ENCODE results near the gene FHL5. TPM values are rescaled to one million over a fixed set of nuclear protein-coding genes. Genes with fewer than 3 reads are reported as not detected.
A peak's percentile ranks its signal among the peaks of the same experiment; 100 is the strongest.

Gene FHL5
- total RNA-seq, 1 experiment from 2014 or later = not detected

DNA sequence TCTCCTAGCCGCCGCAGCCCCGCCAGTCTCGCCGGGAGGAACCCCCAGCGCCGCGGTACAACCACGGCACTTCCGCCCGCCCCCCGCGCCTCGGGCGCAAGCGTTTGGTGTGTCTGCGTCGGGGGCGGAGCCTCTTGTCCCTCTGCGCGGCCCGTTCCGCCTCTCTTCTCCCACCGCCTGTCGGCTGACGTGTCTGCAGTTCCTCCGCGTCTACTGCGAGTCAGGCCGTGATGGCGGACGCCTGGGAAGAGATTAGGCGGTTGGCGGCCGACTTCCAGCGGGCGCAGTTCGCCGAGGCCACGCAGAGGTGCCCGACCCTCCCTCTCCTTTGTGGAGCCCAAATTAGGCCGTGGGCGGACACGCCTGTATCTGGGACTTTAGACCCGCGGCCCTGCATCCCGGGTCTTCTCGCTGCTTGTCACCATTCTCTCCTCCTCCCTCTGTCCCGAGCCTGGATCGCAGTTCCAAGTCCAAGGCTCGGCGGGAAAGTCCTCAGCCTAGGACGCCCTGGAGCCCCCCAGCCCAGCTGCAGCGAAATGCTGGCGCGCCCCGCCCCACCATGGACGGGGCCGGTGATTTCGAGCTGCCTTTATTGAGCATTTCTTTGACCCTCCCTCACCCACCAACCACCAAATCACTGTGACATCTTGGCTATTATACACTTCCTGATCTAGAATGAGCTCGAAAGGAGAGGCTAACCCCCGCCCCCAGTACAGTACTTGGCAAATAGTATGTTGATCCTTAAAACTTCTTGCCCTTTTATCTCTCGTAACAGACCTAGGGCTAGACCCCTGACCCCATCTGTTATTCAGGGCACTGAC is 41.1 kb upstream of the FHL5 start, which contains the start of gene UFL1:
Gene UFL1, plus strand, starts transcription at position 163 of the 821 bp plus-strand sequence. Its CDS starts 68 bp downstream, at position 231.
- no peaks in the 10 kb centered on the region for H3K27me3 Mint-ChIP-seq (ENCODE audit: unreplicated experiment)
- H3K9me3 Mint-ChIP-seq (ENCODE audit: low read depth, unreplicated experiment) = no peaks in the 10 kb centered on the region
- peak within 1 kb of the TSS; percentile 99 for H3K27ac Mint-ChIP-seq (ENCODE audit: unreplicated experiment)
- intact Hi-C loops (cut with micrococcal nuclease; ENCODE audit: unreplicated experiment) = loop anchor here (5.0 to 10.0 kb wide), 2 partner anchors 127 to 360 kb away; no protein-coding TSS in a partner anchor
- CTCF ChIA-PET = interaction anchor here (1.0 kb wide), 1 partner anchor 127 kb away, joined by 3 read pairs; no protein-coding TSS in a partner anchor
- H3K36me3 Mint-ChIP-seq (ENCODE audit: insufficient read depth, unreplicated experiment) = peaks cover 45% of the 10 kb centered on the region
- peak; percentile 93 for DNase-seq
- peak within 1 kb of the TSS; percentile 98 for H3K4me3 Mint-ChIP-seq (ENCODE audit: low read depth, unreplicated experiment)
- BruUV-seq (replicated peaks) = no TSS peak
- no peaks in the 10 kb centered on the region for H3K4me1 Mint-ChIP-seq (ENCODE audit: low read depth, unreplicated experiment)
- TF ChIP-seq, protein P1, sequence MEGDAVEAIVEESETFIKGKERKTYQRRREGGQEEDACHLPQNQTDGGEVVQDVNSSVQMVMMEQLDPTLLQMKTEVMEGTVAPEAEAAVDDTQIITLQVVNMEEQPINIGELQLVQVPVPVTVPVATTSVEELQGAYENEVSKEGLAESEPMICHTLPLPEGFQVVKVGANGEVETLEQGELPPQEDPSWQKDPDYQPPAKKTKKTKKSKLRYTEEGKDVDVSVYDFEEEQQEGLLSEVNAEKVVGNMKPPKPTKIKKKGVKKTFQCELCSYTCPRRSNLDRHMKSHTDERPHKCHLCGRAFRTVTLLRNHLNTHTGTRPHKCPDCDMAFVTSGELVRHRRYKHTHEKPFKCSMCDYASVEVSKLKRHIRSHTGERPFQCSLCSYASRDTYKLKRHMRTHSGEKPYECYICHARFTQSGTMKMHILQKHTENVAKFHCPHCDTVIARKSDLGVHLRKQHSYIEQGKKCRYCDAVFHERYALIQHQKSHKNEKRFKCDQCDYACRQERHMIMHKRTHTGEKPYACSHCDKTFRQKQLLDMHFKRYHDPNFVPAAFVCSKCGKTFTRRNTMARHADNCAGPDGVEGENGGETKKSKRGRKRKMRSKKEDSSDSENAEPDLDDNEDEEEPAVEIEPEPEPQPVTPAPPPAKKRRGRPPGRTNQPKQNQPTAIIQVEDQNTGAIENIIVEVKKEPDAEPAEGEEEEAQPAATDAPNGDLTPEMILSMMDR (IDR thresholded peaks at IDR 0.05; ENCODE audit: unreplicated experiment) = no peak

DNA sequence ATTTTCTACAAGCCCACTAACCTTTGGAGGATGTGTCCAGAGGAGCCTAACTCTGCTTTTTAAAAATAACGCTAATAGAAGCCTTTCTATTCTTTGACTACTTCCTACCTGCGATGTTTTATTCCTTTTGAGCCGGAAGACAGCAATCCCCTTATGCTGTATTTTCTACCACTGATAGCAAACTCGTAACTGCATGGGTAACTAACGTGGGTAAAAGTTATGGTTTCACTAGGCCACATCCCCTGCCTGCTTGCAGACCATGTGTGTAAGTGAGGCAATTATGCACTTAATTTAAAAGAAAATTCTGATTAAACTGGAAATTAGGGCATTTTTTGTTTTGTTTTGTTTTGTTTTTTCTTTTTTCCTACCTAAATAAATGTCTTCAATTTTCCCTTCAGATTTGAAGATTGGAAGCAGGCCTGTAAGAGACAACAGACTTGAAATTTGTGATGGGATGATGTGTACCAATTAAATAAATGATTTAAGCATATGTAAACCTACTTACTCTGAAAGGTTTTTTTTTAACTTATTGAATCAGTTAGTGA is 40.4 kb upstream of the FHL5 start:
- H3K4me3 Mint-ChIP-seq (ENCODE audit: low read depth, unreplicated experiment) = peak overlapping the region; percentile 98
- CTCF ChIA-PET = interaction anchor here (1.0 kb wide), 1 partner anchor 128 kb away, joined by 3 read pairs; no protein-coding TSS in a partner anchor
- H3K4me1 Mint-ChIP-seq (ENCODE audit: low read depth, unreplicated experiment) = no peaks in the 10 kb centered on the region
- H3K27me3 Mint-ChIP-seq (ENCODE audit: unreplicated experiment) = no peaks in the 10 kb centered on the region
- intact Hi-C loops (cut with micrococcal nuclease; ENCODE audit: unreplicated experiment) = loop anchor here (5.0 to 10.0 kb wide), 2 partner anchors 128 to 360 kb away; no protein-coding TSS in a partner anchor
- H3K27ac Mint-ChIP-seq (ENCODE audit: unreplicated experiment) = peak overlapping the region; percentile 99
- H3K9me3 Mint-ChIP-seq (ENCODE audit: low read depth, unreplicated experiment) = no peaks in the 10 kb centered on the region
- TF ChIP-seq, protein P1 (IDR thresholded peaks at IDR 0.05; ENCODE audit: unreplicated experiment) = no peak
- H3K36me3 Mint-ChIP-seq (ENCODE audit: insufficient read depth, unreplicated experiment) = peaks cover 45% of the 10 kb centered on the region
- BruUV-seq (replicated peaks) = TSS peak; percentile 62
- no peak for DNase-seq

DNA sequence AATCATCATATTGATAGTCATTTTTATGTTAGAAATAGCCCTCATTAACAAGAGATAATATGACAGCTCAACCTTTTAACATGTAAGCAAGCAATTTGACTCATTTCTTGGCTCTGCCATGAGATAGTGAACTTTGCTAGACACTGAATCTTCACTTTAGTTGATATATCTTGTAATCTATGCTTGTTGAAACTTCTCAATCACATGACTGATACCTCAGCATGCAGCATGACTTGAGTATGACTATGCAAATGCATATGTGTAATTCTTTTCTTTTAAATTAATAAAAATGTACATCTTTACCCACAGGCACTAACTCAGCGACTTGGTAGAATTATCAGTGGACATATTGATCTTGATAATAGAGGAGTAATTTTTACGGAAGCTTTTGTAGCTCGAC is 34.7 kb upstream of the FHL5 start:
- Mint-ChIP-seq H3K4me1 (ENCODE audit: low read depth, unreplicated experiment) (no peaks in the 10 kb centered on the region), H3K27me3 (ENCODE audit: unreplicated experiment) (no peaks in the 10 kb centered on the region), H3K9me3 (ENCODE audit: low read depth, unreplicated experiment) (no peaks in the 10 kb centered on the region), H3K27ac (ENCODE audit: unreplicated experiment) (no peak overlapping the region), H3K4me3 (ENCODE audit: low read depth, unreplicated experiment) (no peak overlapping the region), H3K36me3 (ENCODE audit: insufficient read depth, unreplicated experiment) (peaks cover 28% of the 10 kb centered on the region)
- CTCF ChIA-PET = no interaction called here
- intact Hi-C loops (cut with micrococcal nuclease; ENCODE audit: unreplicated experiment) = loop anchor here (10.0 kb wide), 1 partner anchor 133 kb away; no protein-coding TSS in a partner anchor
- no peak for DNase-seq
- BruUV-seq (replicated peaks) = no TSS peak
- TF ChIP-seq, protein P1 (IDR thresholded peaks at IDR 0.05; ENCODE audit: unreplicated experiment) = no peak

DNA sequence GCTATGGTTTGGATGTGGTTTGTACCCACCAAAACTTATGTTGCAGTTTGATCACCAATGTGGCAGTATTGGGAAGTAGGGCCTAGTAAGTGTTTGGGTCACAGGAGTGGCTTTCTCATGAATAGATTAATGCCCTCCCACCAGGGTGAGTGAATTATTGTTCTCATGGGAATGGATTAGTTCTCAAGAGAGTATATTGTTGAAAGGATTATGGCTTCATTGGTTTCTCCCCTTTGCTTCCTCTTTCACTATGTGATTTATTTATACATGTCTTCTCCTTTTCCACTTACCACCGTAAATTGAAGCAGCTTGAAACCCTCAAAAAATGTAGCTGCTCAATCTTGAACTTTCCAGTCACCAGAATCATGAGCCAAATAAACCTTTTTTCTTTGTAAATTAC is 30.5 kb upstream of the FHL5 start:
- CTCF ChIA-PET = no interaction called here
- H3K4me3 Mint-ChIP-seq (ENCODE audit: low read depth, unreplicated experiment) = no peak overlapping the region
- H3K36me3 Mint-ChIP-seq (ENCODE audit: insufficient read depth, unreplicated experiment) = peaks cover 10% of the 10 kb centered on the region
- intact Hi-C loops (cut with micrococcal nuclease; ENCODE audit: unreplicated experiment) = no loop called here
- no peak overlapping the region for H3K27ac Mint-ChIP-seq (ENCODE audit: unreplicated experiment)
- DNase-seq = no peak
- BruUV-seq (replicated peaks) = no TSS peak
- no peaks in the 10 kb centered on the region for H3K9me3 Mint-ChIP-seq (ENCODE audit: low read depth, unreplicated experiment)
- H3K27me3 Mint-ChIP-seq (ENCODE audit: unreplicated experiment) = no peaks in the 10 kb centered on the region
- TF ChIP-seq, protein P1 (IDR thresholded peaks at IDR 0.05; ENCODE audit: unreplicated experiment) = no peak
- H3K4me1 Mint-ChIP-seq (ENCODE audit: low read depth, unreplicated experiment) = no peaks in the 10 kb centered on the region
